Astrocyte (in vitro differentiated cells and primary cell): ENCODE results near the gene PDGFA. TPM values are rescaled to one million over a fixed set of nuclear protein-coding genes. Genes with fewer than 3 reads are reported as not detected.

Source experiments
- DNase-seq: peaks from one replicate; pipeline ENCODE4 v3.0.0-alpha.2; 2010; ENCODE audit warnings: low read depth
- FAIRE-seq: peaks from 2 replicates; lab custom pipeline; 2011; peaks lifted over from hg19 to GRCh38; lab: Jason Lieb, UNC
- H2AFZ ChIP-seq: 2 replicates; pipeline ENCODE4 v1.6.0; 2012; ENCODE audit warnings: low read depth, low read length, inconsistent platforms
- H3K27ac ChIP-seq: 2 replicates; pipeline ENCODE4 v1.5.1; 2011; ENCODE audit warnings: low read depth, low read length, inconsistent platforms
- H3K27me3 ChIP-seq: 2 replicates; pipeline ENCODE4 v1.6.0; 2011; ENCODE audit warnings: low read length, inconsistent platforms; ENCODE audit not compliant: insufficient read depth
- H3K36me3 ChIP-seq: 2 replicates; pipeline ENCODE4 v1.5.1; 2011; ENCODE audit warnings: low read length, inconsistent platforms; ENCODE audit not compliant: insufficient read depth
- H3K4me1 ChIP-seq: 2 replicates; pipeline ENCODE4 v1.5.1; 2011; ENCODE audit warnings: low read length, inconsistent platforms; ENCODE audit not compliant: insufficient read depth
- H3K4me2 ChIP-seq: 2 replicates; pipeline ENCODE4 v1.6.0; 2012; ENCODE audit warnings: low read length, inconsistent platforms
- H3K4me3 ChIP-seq: 2 replicates; pipeline ENCODE4 v1.5.1; 2011; ENCODE audit warnings: low read depth, mild to moderate bottlenecking, low read length, inconsistent platforms; ENCODE audit not compliant: insufficient read depth
- H3K79me2 ChIP-seq: 2 replicates; pipeline ENCODE4 v1.6.0; 2012; ENCODE audit warnings: mild to moderate bottlenecking, low read length, inconsistent platforms; ENCODE audit not compliant: insufficient read depth
- H3K9ac ChIP-seq: 2 replicates; pipeline ENCODE4 v1.6.0; 2012; ENCODE audit warnings: mild to moderate bottlenecking, low read length, inconsistent platforms
- H3K9me3 ChIP-seq: 2 replicates; pipeline ENCODE4 v1.5.1; 2012; ENCODE audit warnings: low read depth, mild to moderate bottlenecking, low read length, inconsistent platforms; ENCODE audit not compliant: insufficient read depth
- H4K20me1 ChIP-seq: 2 replicates; pipeline ENCODE4 v1.6.0; 2012; ENCODE audit warnings: low read length, inconsistent platforms; ENCODE audit not compliant: insufficient read depth
- H3K27ac Mint-ChIP-seq: one replicate; pipeline ENCODE4 v1.8.0; 2021; ENCODE audit warnings: mild to moderate bottlenecking, mixed read lengths; ENCODE audit not compliant: unreplicated experiment
- H3K27me3 Mint-ChIP-seq: one replicate; pipeline ENCODE4 v1.8.0; 2021; ENCODE audit warnings: low read depth, mixed read lengths; ENCODE audit not compliant: unreplicated experiment
- H3K36me3 Mint-ChIP-seq: one replicate; pipeline ENCODE4 v1.8.0; 2021; ENCODE audit warnings: low read depth, mixed read lengths; ENCODE audit not compliant: unreplicated experiment
- H3K4me1 Mint-ChIP-seq: one replicate; pipeline ENCODE4 v1.8.0; 2021; ENCODE audit warnings: low read depth, mixed read lengths; ENCODE audit not compliant: unreplicated experiment
- H3K4me3 Mint-ChIP-seq: one replicate; pipeline ENCODE4 v1.8.0; 2021; ENCODE audit warnings: mild to moderate bottlenecking, moderate library complexity, mixed read lengths; ENCODE audit not compliant: unreplicated experiment
- H3K9me3 Mint-ChIP-seq: one replicate; pipeline ENCODE4 v1.8.0; 2021; ENCODE audit warnings: mild to moderate bottlenecking, mixed read lengths; ENCODE audit not compliant: unreplicated experiment
- EZH2 ChIP-seq: IDR thresholded peaks from 2 replicates; pipeline ENCODE4 v1.6.1; 2012; ENCODE audit warnings: mild to moderate bottlenecking, low read length, inconsistent platforms; ENCODE audit not compliant: insufficient read depth
- total RNA-seq: library from RNA; stranded (reverse); gene quantifications from 2 replicates; pipeline ENCODE4 v1.2.1, GENCODE V29; 2021
- TF ChIP-seq, protein P1 (sequence below): IDR thresholded peaks from 2 replicates; pipeline ENCODE4 v1.5.1; 2011; ENCODE audit warnings: low read depth, mild to moderate bottlenecking, inconsistent platforms, low read length, moderate library complexity; ENCODE audit not compliant: insufficient read depth

Gene PDGFA
- total RNA-seq, 1 donor from 2014 or later: 47.1 TPM

DNA sequence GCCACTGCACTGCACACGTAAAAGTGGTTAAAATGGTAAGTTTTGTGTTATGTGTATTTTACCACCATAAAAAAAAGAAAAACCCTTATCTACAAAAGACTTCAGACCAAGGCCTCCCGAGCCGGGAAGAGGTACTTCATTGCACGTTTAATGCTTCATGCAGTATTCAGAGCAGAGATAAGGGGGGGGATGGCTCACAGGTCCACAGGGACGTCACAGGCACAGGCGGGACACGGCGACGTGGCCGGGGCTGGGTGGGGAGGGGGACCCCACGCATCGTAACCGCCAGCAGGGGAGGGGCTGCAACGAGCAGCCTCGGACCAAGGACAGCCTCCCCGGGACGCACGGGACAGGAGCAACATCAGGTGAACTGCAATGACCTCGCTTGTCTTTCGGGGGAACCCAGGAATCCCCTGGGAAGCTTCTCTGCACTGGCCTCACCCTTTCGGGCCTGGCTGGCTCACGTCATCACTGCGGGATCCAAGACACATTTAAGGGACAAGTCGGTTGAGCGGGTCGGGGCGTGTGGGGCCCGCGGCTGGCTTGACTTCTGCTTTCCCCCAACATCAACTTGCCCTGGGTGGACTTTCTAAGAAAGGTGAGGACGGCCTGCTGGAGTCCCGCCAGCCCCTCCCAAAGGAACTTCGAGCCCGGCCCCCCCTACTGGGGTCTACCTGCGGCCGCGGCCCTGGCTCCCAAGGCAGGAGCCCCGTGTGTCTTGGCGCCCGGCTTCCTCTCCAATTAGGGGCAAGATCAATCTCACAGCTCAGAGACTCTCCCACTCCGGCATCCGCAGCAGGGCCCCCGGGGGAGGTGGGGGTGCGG, 29.6 kb upstream of the PDGFA start:
- H3K36me3 Mint-ChIP-seq: no peaks in the 10 kb centered on the region
- no peaks in the 10 kb centered on the region for H3K4me1 Mint-ChIP-seq
- no peak overlapping the region for H3K4me3 ChIP-seq
- no peak overlapping the region for H3K9ac ChIP-seq
- DNase-seq: no peak
- H3K9me3 Mint-ChIP-seq: peaks cover 3% of the 10 kb centered on the region
- no peak overlapping the region for H3K27ac Mint-ChIP-seq
- no peaks in the 10 kb centered on the region for H3K27me3 Mint-ChIP-seq
- no peak overlapping the region for H3K27ac ChIP-seq
- no peak overlapping the region for H3K4me3 Mint-ChIP-seq
- no peak overlapping the region for H3K4me2 ChIP-seq
- H3K27me3 ChIP-seq: no peaks in the 10 kb centered on the region
- H3K36me3 ChIP-seq: no peaks in the 10 kb centered on the region
- FAIRE-seq: no peak
- H3K79me2 ChIP-seq: no peaks in the 10 kb centered on the region
- no peaks in the 10 kb centered on the region for H4K20me1 ChIP-seq
- H3K9me3 ChIP-seq: no peaks in the 10 kb centered on the region
- H3K4me1 ChIP-seq: no peaks in the 10 kb centered on the region
- TF ChIP-seq, protein P1, sequence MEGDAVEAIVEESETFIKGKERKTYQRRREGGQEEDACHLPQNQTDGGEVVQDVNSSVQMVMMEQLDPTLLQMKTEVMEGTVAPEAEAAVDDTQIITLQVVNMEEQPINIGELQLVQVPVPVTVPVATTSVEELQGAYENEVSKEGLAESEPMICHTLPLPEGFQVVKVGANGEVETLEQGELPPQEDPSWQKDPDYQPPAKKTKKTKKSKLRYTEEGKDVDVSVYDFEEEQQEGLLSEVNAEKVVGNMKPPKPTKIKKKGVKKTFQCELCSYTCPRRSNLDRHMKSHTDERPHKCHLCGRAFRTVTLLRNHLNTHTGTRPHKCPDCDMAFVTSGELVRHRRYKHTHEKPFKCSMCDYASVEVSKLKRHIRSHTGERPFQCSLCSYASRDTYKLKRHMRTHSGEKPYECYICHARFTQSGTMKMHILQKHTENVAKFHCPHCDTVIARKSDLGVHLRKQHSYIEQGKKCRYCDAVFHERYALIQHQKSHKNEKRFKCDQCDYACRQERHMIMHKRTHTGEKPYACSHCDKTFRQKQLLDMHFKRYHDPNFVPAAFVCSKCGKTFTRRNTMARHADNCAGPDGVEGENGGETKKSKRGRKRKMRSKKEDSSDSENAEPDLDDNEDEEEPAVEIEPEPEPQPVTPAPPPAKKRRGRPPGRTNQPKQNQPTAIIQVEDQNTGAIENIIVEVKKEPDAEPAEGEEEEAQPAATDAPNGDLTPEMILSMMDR: no peak
- no peak for TF ChIP-seq EZH2
- H2AFZ ChIP-seq: no peak overlapping the region

DNA sequence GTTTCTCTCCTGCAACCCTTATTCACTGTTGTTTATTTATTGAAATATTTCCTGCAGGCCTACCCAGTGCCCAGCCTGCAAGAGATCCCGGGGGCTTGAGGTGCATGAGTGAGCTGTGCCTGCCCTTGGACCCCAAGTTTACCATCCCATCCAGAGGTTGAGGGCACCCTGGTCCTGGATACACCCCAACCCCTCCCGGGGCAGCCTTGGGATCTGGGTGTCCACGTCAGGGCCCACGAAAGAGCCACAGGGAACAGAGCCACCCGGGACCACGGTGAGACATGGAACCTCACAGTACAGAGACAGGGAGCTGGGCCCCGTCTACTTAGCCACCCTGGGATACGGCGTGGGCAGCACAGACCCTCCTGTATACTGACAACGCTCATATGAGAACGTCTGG, 28.8 kb upstream of the PDGFA start:
- Mint-ChIP-seq H3K27me3 (no peaks in the 10 kb centered on the region), H3K4me1 (no peaks in the 10 kb centered on the region)
- no peak for FAIRE-seq

More for the DNA sequence above, 28.8 kb upstream of the PDGFA start:
- Histone ChIP-seq H3K9ac (no peak overlapping the region), H3K9me3 (no peaks in the 10 kb centered on the region), H3K36me3 (no peaks in the 10 kb centered on the region), H2AFZ (no peak overlapping the region), H3K4me3 (no peak overlapping the region), H3K27ac (no peak overlapping the region), H3K4me1 (peaks cover 4% of the 10 kb centered on the region), H3K4me2 (no peak overlapping the region), H3K27me3 (no peaks in the 10 kb centered on the region), H4K20me1 (no peaks in the 10 kb centered on the region), H3K79me2 (no peaks in the 10 kb centered on the region)
- H3K27ac Mint-ChIP-seq: no peak overlapping the region
- H3K36me3 Mint-ChIP-seq: no peaks in the 10 kb centered on the region
- no peak overlapping the region for H3K4me3 Mint-ChIP-seq
- TF ChIP-seq EZH2: no peak
- TF ChIP-seq, protein P1: no peak
- peaks cover 3% of the 10 kb centered on the region for H3K9me3 Mint-ChIP-seq
- DNase-seq: no peak
